ENCODE results near the gene ERC2. TPM values are rescaled to one million over a fixed set of nuclear protein-coding genes. Genes with fewer than 3 reads are reported as not detected.

Gene ERC2
- total and polyA plus RNA-seq, 2 of the 8 experiments (the other 6 are each of a cell fraction or from before 2014, with no cell fraction given), result 16.4 to 22.8 TPM

- H3K27ac ChIP-seq (ENCODE audit: low read depth, low read length), result no peak overlapping the region
- no peak overlapping the region for H3K4ac ChIP-seq (replicated peaks; ENCODE audit: insufficient read length, low read depth, low read length)
- no peaks in the 10 kb centered on the region for H3K9me3 ChIP-seq (ENCODE audit: insufficient read depth in 2 of 2, low read depth in 1 of 2, low read length in 1 of 2)
- H3K9ac ChIP-seq (replicated peaks in 1 of 4; ENCODE audit: extremely low read depth in 1 of 4, low read depth in 3 of 4, low read length in 3 of 4), result no peak overlapping the region
- no peak overlapping the region for H2AFZ ChIP-seq (ENCODE audit: low read length)
- H3K14ac ChIP-seq (ENCODE audit: insufficient read length), result no peak overlapping the region
- no peak overlapping the region for H2BK120ac ChIP-seq (replicated peaks; ENCODE audit: low read depth, low read length)
- DNase-seq (ENCODE audit: low read depth in 1 of 2, low spot score in 2 of 2) (no peak), FAIRE-seq (no peak)
- ChIA-PET CTCF (ENCODE audit: partially characterized antibody) (interaction anchor here (1.7 kb wide), 1 partner anchor 24 kb away, joined by 3 read pairs; no protein-coding TSS in a partner anchor), POLR2A (ENCODE audit: partially characterized antibody) (no interaction called here)
- H2BK15ac ChIP-seq (ENCODE audit: low read length), result no peak overlapping the region
- TF ChIP-seq GTF2F1 (IDR thresholded peaks at IDR 0.05; ENCODE audit: borderline replicate concordance, low read depth, low read length) (no peak), SRF (IDR thresholded peaks at IDR 0.05; ENCODE audit: low read depth, low read length) (no peak), EZH2 (IDR thresholded peaks at IDR 0.05; ENCODE audit: low read depth, low read length, severe bottlenecking) (no peak)
- peak overlapping the region in 1 of 2 experiments; percentile 26; a peak in 1 of 4 replicates for H3K4me2 ChIP-seq (ENCODE audit: insufficient read depth in 1 of 2, low read depth in 2 of 2, low read length in 2 of 2)
- H4K91ac ChIP-seq (replicated peaks; ENCODE audit: insufficient read length, low read length), result no peak overlapping the region
- no peak overlapping the region for H3K56ac ChIP-seq (replicated peaks; ENCODE audit: insufficient read length, low read depth, low read length)
- no peaks in the 10 kb centered on the region for H3K27me3 ChIP-seq (replicated peaks in 1 of 4; ENCODE audit: control insufficient read depth in 3 of 4, extremely low read depth in 1 of 4, insufficient read depth in 3 of 4, low read length in 3 of 4)
- no peak overlapping the region for H4K5ac ChIP-seq (ENCODE audit: insufficient read length, low read depth, low read length)
- H2BK12ac ChIP-seq (ENCODE audit: low read depth, low read length), result no peak overlapping the region
- no peak overlapping the region; the same call in 1 of the 2 replicates for H4K8ac ChIP-seq (ENCODE audit: extremely low read depth, insufficient read depth, low read length)
- no peak overlapping the region for H2BK20ac ChIP-seq (ENCODE audit: low read length)
- WGBS, 2 experiments (ENCODE audit: extremely low coverage in 1 of 2, insufficient coverage in 1 of 2, insufficient read length in 1 of 2, insufficient replicate concordance in 2 of 2, low coverage in 1 of 2, low lambda C conversion rate in 2 of 2, missing lambda C conversion rate in 1 of 2), result 60% methylated on average over 5 of the region's 5 CpGs; no CpG with 5 or more reads in 1 of the 2 experiments
- no peaks in the 10 kb centered on the region for H3K23me2 ChIP-seq (ENCODE audit: low read depth, low read length)
- no peak overlapping the region for H3K4me3 ChIP-seq (ENCODE audit: extremely low read depth in 1 of 4, insufficient read depth in 2 of 4, low read depth in 3 of 4, low read length in 4 of 4)
- H3K36me3 ChIP-seq (ENCODE audit: control insufficient read depth in 2 of 4, insufficient read depth in 4 of 4, low read length in 3 of 4), result no peaks in the 10 kb centered on the region
- H4K20me1 ChIP-seq (replicated peaks in 1 of 2; ENCODE audit: control insufficient read depth in 1 of 2, insufficient read depth in 2 of 2, low read length in 2 of 2), result no peaks in the 10 kb centered on the region
- no peak overlapping the region for H3K23ac ChIP-seq (ENCODE audit: insufficient read length)
- no peak overlapping the region for H2BK5ac ChIP-seq (ENCODE audit: low read depth, low read length)
- H3K4me1 ChIP-seq (replicated peaks in 1 of 4; ENCODE audit: control insufficient read depth in 3 of 4, insufficient read depth in 4 of 4, low read length in 3 of 4), result peaks cover 0 to 8% (median 4%) of the 10 kb centered on the region in 4 experiments; a peak in 4 of 7 replicates
- no peaks in the 10 kb centered on the region for H3K79me2 ChIP-seq (ENCODE audit: control insufficient read depth in 1 of 2, insufficient read depth in 2 of 2, low read length in 2 of 2)
- no peak overlapping the region for H2AK5ac ChIP-seq (ENCODE audit: low read depth, low read length)
- H3K18ac ChIP-seq (ENCODE audit: extremely low read depth, low read length), result peak overlapping the region; percentile 55; the same call in 1 of the 2 replicates
- no peaks in the 10 kb centered on the region for H3K79me1 ChIP-seq (ENCODE audit: low read depth, low read length)
Observed at GRCh38 chr3:55854494-55854893, 613.8 kb downstream of the ERC2 start.

All from H1 (cell line).